Stimulated activated CD4-positive, alpha-beta T cell treated with anti-CD3 and anti-CD28 coated beads, Interleukin-2, amount 100 ng/mL, for 48 hours (primary cell): Measurements from ENCODE around the gene KCNQ2.

ENCODE experiments used
- DNase-seq, 2 donors: peaks; one replicate each; pipeline ENCODE4 v3.0.0-alpha.2; 2020

KCNQ2 gene

DNA sequence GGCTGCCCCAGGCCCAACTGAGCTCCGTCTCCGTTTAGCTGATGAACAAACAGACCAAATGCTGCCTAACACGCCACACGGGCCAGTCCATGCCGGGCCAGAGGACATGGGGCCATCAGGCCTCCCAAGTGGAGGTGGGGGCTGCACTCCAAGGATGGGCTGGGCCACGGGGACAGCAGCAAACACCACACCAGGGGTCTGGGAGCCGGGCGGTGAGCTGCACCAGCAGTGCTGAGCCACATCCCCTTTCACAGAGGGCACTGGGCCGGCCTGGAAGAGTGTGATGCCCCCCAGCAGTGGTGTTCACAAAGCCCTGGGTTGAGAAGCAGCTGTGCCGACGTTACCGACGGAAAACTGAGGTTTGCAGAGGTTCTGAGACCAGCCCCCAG is 2.7 kb downstream of the KCNQ2 start:
- DNase-seq: no peak

DNA sequence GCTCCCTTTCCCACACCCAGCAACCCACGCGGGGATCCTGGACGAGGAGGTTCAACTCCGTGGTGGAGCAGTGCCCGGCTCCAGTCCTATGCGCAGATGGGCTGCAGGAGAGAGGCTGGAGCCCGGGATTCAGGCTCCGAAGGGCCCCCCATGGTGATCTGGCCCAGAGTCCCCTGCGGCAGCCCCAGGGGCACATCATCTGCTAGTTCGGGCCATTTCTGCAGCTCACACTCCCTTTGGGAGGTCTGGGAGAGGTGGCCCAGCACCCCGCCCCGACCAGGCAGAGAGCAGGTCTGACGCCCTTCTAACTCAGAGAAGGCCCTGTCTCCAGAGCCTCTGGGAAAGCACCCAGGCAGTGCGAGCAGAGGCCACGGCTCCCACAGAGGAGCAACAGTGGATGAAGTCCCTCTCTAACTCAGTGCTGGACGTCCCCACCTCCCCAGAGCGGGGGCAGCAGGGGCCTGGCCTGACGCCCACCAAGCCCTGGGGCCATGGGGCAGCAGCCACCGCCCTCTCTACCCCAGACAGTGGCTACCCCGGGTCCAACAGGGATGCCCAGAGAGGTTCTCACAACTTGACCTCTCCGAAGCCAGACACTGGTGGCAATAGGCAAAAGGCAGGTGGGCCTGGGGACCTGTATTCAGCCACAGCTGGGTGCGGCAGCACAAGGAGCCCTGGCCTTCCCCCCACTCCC is 3.3 kb downstream of the KCNQ2 start:
- no peak for DNase-seq

DNA sequence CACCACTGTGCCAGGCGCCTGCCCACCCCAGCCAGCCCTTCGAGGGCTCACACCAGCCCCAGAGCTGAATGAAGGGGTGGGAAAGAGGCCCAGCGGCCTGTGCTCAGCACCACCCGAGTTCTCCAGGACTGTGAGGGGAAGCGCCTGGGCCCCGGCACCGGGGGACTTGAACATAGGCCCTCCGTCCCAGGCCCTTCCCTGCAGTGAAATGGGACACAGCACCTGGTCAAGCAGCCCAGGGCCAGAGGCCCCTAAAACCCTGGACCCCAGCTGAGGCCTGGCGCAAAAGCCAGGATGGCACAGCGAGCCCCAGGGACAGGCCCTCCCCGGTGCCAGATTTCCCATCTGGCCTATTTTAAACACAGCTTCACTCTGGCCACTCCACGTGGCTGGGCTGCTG is 4.0 kb downstream of the KCNQ2 start:
- no peak for DNase-seq

DNA sequence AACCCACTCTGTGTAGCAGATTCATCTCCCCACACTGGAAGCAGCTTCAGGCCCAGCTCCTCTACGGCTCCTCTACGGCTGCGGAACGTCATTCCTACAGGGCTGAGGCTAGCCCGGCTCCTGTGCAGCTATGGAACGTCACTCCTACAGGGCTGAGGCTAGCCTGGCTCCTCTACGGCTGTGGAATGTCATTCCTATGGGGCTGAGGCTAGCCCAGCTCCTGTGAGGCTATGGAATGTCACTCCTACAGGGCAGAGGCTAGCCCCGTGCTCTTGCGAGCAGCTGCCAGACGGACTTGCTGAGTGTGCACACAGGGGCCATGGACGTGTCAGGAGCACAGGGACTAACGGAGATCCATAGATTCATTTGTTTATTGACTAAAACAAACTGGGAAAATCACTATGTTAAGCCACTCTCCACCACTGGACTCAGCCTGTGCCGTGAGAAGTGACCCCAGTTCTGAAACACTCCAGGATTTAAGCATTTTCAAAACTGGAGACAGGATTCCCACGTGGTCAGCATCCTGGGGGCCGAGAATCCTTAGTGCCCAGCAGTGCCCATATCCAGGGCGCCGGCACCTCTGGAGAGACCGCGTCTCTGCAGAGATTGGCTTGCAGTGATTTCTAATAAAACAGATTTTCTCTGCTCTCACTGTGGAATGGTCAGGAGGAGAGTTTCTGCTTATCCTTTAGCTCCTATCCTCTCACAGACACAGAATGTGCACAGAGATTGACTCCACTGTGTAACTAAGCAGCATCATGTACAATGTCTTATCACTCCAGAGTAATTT is 5.0 kb downstream of the KCNQ2 start:
- DNase-seq: no peak

DNA sequence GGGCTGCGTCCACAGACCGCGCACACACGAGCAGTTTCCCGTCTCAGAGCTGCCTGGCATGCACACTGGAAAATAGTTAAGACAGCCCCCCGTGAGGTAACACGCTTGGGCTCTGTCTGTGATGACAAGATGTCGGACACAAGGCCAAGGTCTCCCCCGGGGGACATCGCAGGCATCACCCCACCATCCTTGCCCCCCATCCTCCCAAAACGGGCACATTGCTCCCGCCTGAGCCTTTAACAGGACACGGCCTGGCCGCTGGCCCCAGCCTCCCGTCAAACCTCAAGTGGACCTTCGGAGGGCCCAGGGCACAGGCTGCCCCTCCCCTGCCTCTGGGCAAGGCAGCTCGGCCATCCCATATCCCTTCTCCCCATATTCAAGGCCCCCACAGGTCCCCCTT is 5.6 kb downstream of the KCNQ2 start:
- no peak for DNase-seq

DNA sequence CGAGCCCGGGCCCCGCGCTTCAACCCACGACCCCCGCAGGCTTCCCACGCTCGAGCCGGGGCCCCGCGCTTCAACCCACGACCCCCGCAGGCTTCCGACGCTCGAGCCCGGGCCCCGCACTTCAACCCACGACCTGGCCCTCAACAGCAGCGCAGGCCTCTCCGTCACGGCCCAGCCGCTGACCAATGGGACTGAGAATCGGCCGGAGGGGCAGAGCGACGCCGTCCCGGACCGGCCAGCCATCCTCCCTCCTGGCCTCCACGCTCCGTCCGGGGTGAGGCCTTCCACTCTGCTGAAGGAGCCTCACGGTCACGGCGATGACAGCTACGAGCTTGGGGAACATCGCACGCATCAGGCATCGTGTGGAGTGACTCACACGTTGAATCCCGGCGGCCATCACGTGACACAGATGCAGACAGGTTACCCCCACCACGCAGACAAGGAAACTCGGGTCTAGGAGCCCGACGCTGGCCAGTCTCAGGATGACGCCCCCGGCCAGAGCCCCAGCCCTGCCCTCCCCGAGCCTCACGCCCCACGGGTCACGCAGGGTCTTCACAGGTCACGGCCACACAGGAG is 6.1 kb downstream of the KCNQ2 start:
- no peak for DNase-seq

DNA sequence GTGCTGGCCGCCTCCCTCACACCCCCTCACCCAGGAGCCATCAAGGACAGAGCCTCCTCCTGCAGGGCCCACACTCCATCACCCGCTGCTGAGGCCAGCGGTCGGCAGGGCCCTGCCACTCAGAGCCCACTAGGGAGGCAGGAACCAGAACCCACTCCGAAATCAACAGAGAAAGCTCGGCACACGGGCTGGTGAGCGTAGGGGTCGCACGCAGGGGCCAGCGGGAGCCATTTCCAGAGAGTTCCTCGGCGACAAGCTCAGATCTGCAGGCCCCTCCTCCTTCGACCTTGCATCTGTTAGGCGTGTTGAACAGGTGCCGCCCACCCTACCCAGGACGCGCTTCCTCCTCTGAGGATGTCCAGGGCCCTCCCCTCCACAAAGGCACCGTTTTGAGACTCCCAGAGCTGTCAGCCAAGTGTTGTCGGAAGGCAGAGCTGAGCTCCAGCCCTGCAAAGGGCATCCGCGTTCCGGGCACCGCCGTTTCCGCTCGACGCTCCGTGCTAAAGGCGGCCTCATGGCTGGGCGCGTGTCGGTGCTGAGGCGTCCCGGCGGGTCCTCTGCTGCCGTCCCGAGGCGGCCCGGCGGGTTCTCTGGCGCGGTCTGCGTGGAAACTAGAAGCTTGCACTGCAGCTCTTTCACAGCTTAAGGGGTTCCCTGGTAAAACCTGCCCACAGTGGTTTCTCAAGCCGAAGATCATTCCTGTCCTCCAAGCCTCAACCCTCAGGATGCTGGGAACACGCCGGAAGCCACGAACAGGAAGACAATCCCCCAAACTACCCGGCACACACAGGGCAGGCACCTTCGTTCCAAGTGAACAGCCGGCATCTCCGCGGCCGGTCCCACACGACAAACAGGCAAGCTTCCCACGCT is 6.8 kb downstream of the KCNQ2 start:
- no peak for DNase-seq

DNA sequence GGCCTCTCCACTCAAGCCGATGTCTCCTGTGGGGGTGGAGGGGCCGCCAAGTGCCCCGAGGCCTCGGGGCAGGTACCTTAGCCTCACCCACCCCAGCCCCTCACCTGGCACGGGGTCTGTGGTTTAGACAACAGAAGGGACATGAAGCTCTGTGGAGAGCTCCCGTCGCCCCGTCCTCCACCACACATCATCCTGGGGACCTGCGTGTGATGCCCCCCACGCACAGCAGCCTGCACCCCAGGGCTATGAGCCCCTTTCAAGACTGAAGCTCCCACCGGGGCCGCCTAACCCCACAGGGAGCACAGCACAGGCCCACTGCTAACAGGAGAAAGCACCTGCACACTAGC is 8.2 kb downstream of the KCNQ2 start:
- DNase-seq: no peak

DNA sequence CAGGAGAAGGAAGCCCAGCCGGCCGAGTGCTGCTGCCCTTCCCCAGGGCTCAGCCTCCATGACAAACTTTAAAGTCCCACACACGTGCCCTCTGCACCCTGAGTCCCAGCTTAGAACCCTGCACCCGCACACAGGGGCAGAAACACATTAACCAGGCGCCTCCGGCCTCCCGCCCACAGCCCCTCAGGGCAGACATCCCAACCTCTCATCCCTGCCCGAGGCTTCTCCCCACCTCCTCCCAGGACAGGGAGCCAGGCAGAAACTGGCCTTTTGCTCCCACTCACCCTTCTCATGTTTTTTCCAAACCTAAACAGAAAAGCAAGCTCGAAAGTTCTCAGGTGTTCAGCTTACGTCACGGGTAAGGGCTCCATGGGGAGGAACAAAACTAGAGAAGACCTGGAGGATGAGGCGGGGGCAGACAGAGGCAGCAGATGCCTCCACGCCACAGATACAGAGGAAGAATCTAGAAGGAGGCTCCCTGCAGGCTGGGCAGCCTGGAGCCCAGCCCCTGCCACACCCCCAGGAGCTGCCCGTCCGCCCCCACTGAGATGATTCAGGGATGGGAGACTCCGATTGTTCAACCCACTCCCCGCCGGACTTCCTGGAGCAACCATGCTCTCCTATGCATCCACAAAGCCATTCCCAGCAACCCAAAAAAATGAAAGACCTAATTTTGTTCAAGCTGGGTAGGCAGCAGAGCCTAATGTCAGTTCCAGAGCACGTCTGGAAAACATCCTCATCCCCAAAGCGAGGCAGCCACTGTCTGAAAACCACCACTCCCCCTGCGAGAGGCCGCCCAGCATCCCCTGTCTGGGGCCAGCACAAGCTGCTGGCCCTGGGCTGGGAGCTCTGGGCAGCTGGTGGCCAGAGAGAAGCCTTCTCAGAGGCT is 8.8 kb downstream of the KCNQ2 start:
- DNase-seq: no peak

DNA sequence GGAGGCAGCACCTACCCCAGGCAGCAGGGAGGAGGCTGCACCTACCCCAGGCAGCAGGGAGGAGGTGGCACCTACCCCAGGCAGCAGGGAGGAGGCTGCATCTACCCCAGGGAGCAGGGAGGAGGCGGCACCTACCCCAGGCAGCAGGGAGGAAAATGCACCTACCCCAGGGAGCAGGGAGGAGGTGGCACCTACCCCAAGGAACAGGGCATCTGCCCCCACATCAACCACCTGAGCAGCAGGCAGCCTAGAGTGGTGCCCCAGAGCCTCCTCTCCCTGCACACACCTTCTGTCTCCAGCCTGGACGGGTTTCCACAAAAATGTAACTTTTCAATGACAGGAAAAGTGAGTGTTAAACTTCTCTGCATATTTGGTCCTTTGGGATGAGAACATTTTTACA is 10.2 kb downstream of the KCNQ2 start:
- no peak for DNase-seq

DNA sequence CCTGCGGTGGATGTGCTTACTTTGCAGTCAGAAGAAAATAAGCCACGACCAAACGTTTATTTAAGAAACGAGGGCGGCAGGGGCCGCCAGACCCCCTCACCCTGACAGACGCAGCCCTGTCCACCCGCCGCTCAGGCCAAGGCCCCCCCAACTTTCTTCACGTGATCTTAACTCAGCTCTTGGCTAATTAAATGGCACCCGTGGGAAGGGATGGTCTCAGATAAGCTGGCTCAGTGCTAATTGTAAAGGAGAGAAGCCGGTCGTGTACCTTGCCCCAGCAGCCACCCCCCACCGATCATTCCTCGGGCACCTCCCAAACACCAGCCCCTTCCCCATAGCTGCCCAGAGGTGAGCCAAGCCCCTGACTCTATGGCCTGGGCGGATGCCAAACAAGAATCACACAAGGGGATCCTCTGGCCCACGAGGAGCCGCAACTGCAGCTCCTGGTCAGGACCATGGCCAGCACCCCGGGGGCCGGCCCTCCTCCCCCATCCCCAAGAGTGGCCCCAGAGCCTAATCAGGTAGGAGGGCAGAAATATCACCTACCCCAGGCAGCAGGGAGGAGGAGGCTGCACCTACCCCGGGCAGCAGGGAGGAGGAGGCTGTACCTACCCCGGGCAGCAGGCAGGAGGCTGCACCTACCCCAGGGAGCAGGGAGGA is 11.2 kb downstream of the KCNQ2 start:
- DNase-seq: no peak

DNA sequence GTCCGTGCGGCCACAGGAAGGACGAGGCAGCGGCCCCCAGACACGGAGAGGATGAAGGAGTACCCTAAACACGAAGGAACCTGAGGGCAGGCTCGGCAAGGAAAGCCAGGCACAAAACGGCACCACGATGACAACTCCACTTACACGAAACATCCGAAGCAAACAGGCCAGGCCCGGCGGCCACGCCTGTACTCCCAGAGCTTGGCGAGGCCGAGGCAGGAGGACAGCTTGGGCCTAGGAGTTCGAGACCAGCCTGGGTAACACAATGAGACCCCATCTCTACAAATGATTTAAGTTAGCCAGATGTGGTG is 13.4 kb downstream of the KCNQ2 start:
- no peak for DNase-seq

DNA sequence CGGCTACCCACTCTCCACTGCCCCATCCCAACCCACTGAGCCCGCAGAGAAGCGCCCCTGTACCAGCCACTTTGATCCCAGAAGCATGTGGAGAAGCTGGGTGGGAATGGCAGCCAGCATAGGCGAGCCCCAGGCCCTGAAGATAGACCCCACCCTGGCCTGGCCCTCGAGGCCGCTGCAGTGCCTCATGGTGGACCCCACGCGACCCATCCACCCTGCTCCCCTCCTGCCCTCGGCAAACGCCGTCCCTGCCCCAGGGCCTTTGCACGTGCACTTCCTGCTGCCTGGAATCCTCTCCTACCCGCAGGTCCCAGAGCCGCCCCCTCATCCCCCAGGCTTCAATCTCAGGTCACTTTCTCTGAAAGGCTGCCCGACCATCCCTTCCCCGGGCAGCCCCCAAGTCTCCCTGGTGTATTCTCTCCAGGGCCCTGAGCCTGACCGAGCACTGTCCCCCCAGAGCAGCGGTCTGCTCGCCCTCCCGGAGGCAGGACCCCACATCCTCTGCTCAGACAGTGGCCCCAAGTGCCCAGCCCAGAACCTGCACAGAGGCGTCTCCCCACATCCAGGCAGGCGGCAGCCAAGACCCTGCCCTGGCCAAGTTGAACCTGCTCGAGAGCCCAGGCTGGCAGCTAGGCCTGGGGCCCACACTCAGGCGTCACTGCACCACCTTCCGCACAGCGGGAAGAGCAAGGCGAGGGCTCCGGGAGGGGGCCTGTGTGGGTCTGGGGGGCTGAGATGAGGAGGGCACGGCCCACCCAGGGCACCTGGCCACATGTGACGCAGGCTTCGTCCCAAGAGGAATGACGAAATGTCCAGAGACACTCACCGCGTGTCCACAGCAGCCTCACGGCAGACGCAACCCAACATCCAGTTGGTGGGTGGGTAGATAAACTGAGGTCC is 14.0 kb downstream of the KCNQ2 start:
- DNase-seq: no peak

DNA sequence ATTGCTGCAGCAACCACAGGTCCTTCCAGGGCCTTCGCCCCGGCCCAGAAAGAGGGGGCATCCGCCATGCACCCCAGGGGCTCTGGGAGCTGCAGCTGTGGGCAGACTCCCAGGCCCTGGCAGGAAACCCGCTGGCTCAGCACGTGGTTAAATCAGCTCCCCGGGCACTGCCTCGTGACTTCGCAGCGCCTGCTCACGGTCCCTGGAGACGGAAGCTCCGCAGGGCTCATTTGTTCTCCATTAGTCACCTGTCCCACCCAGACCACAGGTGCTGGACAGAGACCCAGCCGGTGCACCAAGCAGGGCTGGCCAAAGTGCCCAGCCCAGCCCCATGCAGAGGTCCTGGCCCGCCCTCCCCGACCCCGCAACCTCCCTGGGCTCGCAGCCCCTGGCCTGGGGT is 14.7 kb downstream of the KCNQ2 start:
- no peak for DNase-seq

DNA sequence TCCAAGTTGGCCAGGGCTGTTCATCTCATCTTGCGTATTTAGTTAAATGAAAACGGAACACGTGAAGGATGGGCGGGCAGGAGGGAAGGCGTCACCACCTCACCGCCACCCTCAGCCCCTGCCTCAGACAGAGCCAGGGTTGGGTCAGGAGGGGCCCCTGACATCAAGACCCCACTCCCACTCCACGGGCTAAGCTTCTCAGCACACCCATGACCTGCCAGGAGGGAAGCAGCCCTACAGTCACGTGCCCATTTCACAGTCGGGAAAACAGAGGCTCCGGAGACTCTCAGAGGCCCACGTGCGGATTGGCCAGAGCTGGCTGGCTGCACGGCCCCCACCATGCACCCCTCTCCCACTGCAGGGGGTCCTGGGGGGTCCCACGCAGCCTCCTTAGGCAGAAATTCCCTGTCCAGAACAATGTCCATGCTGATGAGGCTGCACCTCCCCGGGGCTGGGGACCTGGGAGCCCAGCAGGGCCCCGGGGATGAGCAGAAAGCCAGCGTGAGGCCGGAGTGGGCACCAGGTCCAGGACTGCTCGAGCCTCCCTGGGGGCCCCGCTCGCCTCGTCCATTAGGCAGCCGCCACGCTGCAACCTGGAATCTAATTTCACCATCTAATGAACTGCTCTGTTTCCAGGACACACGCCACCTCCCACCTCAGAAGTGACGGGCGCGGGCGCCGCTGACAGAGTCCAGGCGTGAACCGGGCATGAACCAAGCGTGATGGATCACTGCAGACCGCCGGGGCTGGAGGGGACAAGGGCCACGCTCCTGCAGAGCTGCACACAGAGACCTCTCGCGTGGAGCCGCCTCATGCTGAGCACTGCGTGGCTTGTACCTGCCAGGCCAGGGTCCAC is 15.8 kb downstream of the KCNQ2 start:
- no peak for DNase-seq

DNA sequence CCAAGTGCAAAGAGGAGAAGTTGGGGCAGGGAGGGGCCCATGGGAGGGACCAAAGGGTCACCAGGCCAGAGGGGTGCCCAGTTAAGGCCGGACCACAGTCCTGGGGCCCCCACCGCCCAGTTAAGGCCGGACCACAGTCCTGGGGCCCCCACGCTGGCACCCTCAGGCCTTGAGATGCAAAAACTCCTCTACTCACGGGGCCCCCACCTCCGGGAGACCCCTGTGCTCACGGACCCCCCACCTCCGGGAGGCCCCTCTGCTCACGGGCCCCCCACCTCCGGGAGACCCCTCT is 16.9 kb downstream of the KCNQ2 start:
- no peak for DNase-seq

DNA sequence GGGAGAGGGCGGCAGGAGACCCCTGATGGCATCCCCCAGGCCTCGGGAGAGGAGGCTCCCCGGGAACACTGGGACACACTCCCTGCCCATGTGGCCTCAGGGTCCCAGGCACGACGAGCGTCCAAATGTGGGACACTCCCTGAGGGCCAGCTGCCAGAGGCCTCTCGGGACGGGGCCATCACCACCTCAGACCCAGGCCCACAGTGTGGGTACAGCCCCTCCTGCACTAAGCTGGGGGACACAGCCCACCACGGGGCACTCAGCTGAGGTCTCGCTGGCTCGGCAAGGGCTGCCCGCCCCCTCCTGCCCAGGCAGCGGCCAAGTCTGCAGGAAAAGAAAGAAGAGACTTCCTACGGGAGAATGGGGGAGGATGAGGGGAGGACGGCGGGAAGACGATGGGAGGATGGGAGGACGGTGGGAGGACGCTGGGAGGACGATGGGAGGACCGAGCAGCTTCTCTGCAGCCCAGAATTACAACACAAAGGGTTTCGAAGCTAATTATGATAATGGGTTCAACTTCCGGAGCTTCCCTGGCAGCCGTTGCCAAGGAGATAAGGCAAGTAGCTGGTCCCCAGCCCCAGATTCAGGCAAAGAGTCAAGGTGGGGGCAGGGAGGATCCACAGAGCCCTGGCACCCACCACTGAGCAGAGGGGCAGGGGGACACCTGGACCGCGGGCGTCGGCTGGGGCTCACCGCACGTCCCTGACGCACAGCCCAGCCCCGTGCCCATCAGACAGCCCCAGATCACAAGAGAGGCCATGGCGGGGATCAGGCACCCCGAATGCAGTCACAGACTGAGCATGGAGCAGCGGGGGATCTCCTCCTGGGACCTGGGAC is 17.5 kb downstream of the KCNQ2 start:
- DNase-seq: no peak

DNA sequence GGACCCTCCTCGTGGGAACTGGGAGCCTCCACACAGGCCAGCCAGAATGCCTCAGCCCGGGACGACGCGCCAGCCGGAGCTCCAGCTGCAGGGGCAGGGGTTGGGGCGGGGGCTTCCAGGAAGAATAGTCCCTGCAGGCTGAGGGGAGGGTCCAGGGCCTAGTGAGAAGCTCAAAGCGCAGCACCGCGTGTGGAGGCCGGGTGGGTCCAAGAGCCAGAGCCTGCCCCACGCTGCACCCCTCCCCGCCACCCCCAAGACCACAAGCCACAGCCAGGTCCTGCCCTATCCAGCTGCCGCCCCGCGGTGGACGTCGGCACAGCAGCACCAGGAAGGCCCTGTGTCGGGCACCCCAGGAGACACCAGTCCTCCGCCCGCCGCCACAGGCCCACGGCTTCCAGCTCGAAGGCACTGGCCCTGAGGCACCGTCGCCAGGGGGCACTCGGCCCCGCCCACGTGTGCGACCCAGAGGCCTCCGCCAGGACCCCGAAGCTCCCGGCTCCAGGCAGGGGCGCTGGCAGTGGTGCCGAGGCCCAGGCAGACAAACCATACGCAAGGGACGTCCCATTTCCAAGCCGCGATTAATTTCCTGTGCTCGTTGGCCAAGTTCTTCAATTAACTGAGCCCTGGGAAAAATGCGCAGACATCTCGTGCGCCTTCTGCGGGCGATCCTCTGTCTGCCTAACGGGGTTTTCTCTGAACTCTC is 19.5 kb downstream of the KCNQ2 start:
- DNase-seq: no peak

DNA sequence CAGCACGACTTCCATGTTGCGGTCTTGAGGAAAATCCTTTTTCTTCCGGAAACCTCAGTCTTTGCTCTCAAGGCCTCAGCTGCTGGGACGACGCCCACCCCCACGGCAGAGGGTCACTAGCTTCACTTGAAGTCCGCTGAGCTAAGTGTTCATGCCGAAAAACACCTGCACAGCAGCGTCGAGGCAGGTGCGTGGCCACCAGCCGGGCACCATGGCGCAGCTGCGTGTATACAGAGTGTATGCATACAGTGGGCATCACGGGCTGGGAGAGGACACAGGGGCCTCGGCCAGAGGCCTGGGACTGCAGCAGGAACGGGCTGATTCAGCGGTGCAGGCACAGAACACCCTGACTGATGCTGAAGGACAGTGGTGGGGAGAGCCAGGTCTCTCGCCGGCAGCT is 20.1 kb downstream of the KCNQ2 start:
- no peak for DNase-seq
